Loucy (cell line): ENCODE data around the gene PIGBOS1.

ENCODE experiments used
- H2AFZ ChIP-seq: fragments of 200-600 bp; sonication (generic); 2 replicates; pipeline ENCODE4 v1.6.0; 2016; ENCODE audit warnings: antibody characterized with exemption, mild to moderate bottlenecking, low read length, moderate library complexity
- H3F3A ChIP-seq: fragments of 200-600 bp; 2 replicates; pipeline ENCODE4 v1.6.0; 2016; ENCODE audit warnings: antibody characterized with exemption, low read depth, mild to moderate bottlenecking
- H3K27me3 ChIP-seq: fragments of 200-600 bp; sonication (generic); 2 replicates; pipeline ENCODE4 v1.6.1; 2014; ENCODE audit warnings: low read length, mild to moderate bottlenecking; ENCODE audit not compliant: insufficient read depth, poor library complexity, severe bottlenecking
- H3K36me3 ChIP-seq: fragments of 200-600 bp; sonication (generic); 2 replicates; pipeline ENCODE4 v1.6.1; 2016; ENCODE audit warnings: low read length; ENCODE audit not compliant: insufficient read depth
- H3K4me1 ChIP-seq: fragments of 200-600 bp; sonication (generic); 2 replicates; pipeline ENCODE4 v1.5.1; 2014; ENCODE audit warnings: low read length, mild to moderate bottlenecking; ENCODE audit not compliant: insufficient read depth, poor library complexity, severe bottlenecking
- H3K4me2 ChIP-seq: fragments of 200-600 bp; sonication (generic); 2 replicates; pipeline ENCODE4 v1.6.0; 2014; ENCODE audit warnings: antibody characterized with exemption, low read length, low read depth, mild to moderate bottlenecking; ENCODE audit not compliant: poor library complexity, severe bottlenecking
- H3K4me3 ChIP-seq: fragments of 200-600 bp; sonication (generic); 2 replicates; pipeline ENCODE4 v1.5.1; 2014; ENCODE audit warnings: low read length, mild to moderate bottlenecking, mixed read lengths; ENCODE audit not compliant: poor library complexity, severe bottlenecking
- H3K79me2 ChIP-seq: fragments of 200-600 bp; sonication (generic); 2 replicates; pipeline ENCODE4 v1.6.1; 2014; ENCODE audit warnings: low read length; ENCODE audit not compliant: insufficient read depth
- H3K9ac ChIP-seq: fragments of 200-600 bp; sonication (generic); 2 replicates; pipeline ENCODE4 v1.6.0; 2014; ENCODE audit warnings: mild to moderate bottlenecking, low read depth, low read length, moderate library complexity; ENCODE audit not compliant: poor library complexity, severe bottlenecking
- H3K9me2 ChIP-seq: fragments of 200-600 bp; sonication (generic); replicated peaks from 2 replicates; pipeline ENCODE4 v1.6.1; 2016; ENCODE audit warnings: low read depth, low read length, mixed read lengths
- H3K9me3 ChIP-seq: fragments of 200-600 bp; sonication (generic); 2 replicates; pipeline ENCODE4 v1.6.1; 2014; ENCODE audit warnings: mild to moderate bottlenecking, antibody characterized with exemption, low read length, low read depth; ENCODE audit not compliant: insufficient read depth
- H4K20me1 ChIP-seq: fragments of 200-600 bp; sonication (generic); 2 replicates; pipeline ENCODE4 v1.6.0; 2014; ENCODE audit warnings: antibody characterized with exemption, low read length, mild to moderate bottlenecking; ENCODE audit not compliant: insufficient read depth, poor library complexity, severe bottlenecking
- EZH2phosphoT487 ChIP-seq: fragments of 200-600 bp; IDR thresholded peaks from 2 replicates; pipeline ENCODE4 v1.6.1; 2018; ENCODE audit warnings: antibody characterized with exemption, mild to moderate bottlenecking, moderate library complexity, borderline replicate concordance
- TF ChIP-seq, protein P1 (sequence below): fragments of 200-600 bp; sonication (generic); conservative IDR thresholded peaks from 2 replicates; pipeline ENCODE4 v1.5.1; 2014; ENCODE audit warnings: mild to moderate bottlenecking, antibody characterized with exemption, low read length

The PIGBOS1 gene

DNA sequence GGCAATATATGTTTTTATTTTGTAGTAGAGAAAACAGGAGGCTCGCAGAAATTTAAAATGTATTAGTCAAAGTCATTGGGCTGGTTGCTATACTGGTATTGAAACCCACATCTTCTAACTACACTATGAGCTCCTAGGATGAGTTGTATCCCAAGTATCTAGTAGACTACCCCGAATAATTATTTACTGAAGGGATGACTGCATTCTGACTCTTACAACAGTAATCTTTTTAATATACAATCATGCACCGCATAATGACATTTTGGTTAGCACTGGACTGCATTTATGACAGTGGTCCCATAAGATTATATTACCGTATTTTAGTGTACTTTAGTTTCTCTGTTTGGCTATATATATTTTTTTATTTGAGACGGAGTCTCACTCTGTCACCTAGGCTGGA lies 15.4 kb upstream of the PIGBOS1 start:
- no peak overlapping the region for H3K9ac ChIP-seq
- H3K4me2 ChIP-seq = no peak overlapping the region
- H3K79me2 ChIP-seq = no peaks in the 10 kb centered on the region

GRCh38 chr15:55327387-55327786 lies 8.5 kb upstream of the PIGBOS1 start:
- no peak overlapping the region for H3K9ac ChIP-seq
- no peak overlapping the region for H3K4me3 ChIP-seq
- no peaks in the 10 kb centered on the region for H3K9me3 ChIP-seq
- no peak for TF ChIP-seq EZH2phosphoT487
- TF ChIP-seq, protein P1, sequence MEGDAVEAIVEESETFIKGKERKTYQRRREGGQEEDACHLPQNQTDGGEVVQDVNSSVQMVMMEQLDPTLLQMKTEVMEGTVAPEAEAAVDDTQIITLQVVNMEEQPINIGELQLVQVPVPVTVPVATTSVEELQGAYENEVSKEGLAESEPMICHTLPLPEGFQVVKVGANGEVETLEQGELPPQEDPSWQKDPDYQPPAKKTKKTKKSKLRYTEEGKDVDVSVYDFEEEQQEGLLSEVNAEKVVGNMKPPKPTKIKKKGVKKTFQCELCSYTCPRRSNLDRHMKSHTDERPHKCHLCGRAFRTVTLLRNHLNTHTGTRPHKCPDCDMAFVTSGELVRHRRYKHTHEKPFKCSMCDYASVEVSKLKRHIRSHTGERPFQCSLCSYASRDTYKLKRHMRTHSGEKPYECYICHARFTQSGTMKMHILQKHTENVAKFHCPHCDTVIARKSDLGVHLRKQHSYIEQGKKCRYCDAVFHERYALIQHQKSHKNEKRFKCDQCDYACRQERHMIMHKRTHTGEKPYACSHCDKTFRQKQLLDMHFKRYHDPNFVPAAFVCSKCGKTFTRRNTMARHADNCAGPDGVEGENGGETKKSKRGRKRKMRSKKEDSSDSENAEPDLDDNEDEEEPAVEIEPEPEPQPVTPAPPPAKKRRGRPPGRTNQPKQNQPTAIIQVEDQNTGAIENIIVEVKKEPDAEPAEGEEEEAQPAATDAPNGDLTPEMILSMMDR = no peak
- no peaks in the 10 kb centered on the region for H3K9me2 ChIP-seq
- H3K4me1 ChIP-seq = peaks cover 6% of the 10 kb centered on the region
- H2AFZ ChIP-seq = no peak overlapping the region
- H3F3A ChIP-seq = no peaks in the 10 kb centered on the region
- H3K36me3 ChIP-seq = peaks cover 10% of the 10 kb centered on the region; the same call in 1 of the 2 replicates
- no peak overlapping the region for H3K4me2 ChIP-seq
- no peaks in the 10 kb centered on the region for H4K20me1 ChIP-seq
- H3K27me3 ChIP-seq = no peaks in the 10 kb centered on the region
- H3K79me2 ChIP-seq = peaks cover 14% of the 10 kb centered on the region

More for the DNA sequence above, 15.4 kb upstream of the PIGBOS1 start:
- Histone ChIP-seq H3K36me3 (peaks cover 34% of the 10 kb centered on the region), H3K4me3 (no peak overlapping the region), H3K9me2 (no peaks in the 10 kb centered on the region), H3F3A (no peaks in the 10 kb centered on the region), H2AFZ (no peak overlapping the region), H4K20me1 (no peaks in the 10 kb centered on the region), H3K27me3 (no peaks in the 10 kb centered on the region), H3K9me3 (no peaks in the 10 kb centered on the region), H3K4me1 (no peaks in the 10 kb centered on the region)
- TF ChIP-seq, protein P1 = no peak
- no peak for TF ChIP-seq EZH2phosphoT487

- Histone ChIP-seq H3K9me2 (no peaks in the 10 kb centered on the region), H3K9ac (no peak overlapping the region), H3K79me2 (peaks cover 57% of the 10 kb centered on the region), H3K4me2 (peak overlapping the region; percentile 59), H4K20me1 (no peaks in the 10 kb centered on the region), H3K4me3 (peak overlapping the region; percentile 15), H3K9me3 (no peaks in the 10 kb centered on the region), H3F3A (no peaks in the 10 kb centered on the region), H2AFZ (no peak overlapping the region), H3K36me3 (no peaks in the 10 kb centered on the region), H3K4me1 (peaks cover 39% of the 10 kb centered on the region), H3K27me3 (no peaks in the 10 kb centered on the region)
- TF ChIP-seq, protein P1 = no peak
- no peak for TF ChIP-seq EZH2phosphoT487
These were observed 3.5 kb upstream of the PIGBOS1 start for GRCh38 chr15:55322467-55322866.
